ENCODE data around the gene KLHL3. TPM values are rescaled to one million over a fixed set of nuclear protein-coding genes. Genes with fewer than 3 reads are reported as not detected.

The KLHL3 gene
- total RNA-seq, 1 experiment from 2014 or later: 13.6 TPM

DNA sequence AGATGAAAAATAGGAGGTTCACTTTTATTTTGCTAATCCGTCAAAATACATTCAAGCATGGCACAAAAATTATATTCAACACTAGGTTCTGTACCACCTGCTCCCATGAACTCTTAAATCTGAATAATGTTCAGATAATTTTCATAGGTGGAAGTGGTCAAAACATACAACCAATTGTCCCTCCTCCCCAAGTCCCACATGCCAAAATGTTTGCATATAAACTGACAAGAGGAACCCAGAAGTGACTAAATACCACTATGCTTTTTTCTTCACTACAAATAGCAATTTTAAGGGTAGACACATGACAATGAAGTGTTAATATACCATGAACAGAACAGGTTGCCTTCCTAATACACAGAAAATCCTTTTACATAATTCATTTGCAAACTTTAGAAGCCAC, 14.5 kb upstream of the KLHL3 start:
- H3K9me3 ChIP-seq (ENCODE audit: insufficient read depth, low read depth): no peaks in the 10 kb centered on the region
- POLR2A ChIA-PET (ENCODE audit: unreplicated experiment): no interaction called here
- peaks cover 42% of the 10 kb centered on the region for H4K20me1 ChIP-seq (ENCODE audit: insufficient read depth)
- peak overlapping the region; percentile 61; the same call in 1 of the 2 replicates for H3K4me3 ChIP-seq
- H3K9me2 ChIP-seq (ENCODE audit: insufficient read depth): no peaks in the 10 kb centered on the region
- no peak overlapping the region for H2AFZ ChIP-seq
- peaks cover 21% of the 10 kb centered on the region for H3K36me3 ChIP-seq (ENCODE audit: low read depth)
- no TSS peak for BruUV-seq (replicated peaks)
- peaks cover 59% of the 10 kb centered on the region for H3K79me2 ChIP-seq (ENCODE audit: low read depth)
- H3F3A ChIP-seq (ENCODE audit: insufficient read depth, low read depth): peaks cover 43% of the 10 kb centered on the region
- H3K4me1 ChIP-seq (replicated peaks; ENCODE audit: insufficient read depth): peaks cover 23% of the 10 kb centered on the region
- TF ChIP-seq EZH2 (IDR thresholded peaks at IDR 0.05; ENCODE audit: low read depth): no peak
- TF ChIP-seq, protein P1, sequence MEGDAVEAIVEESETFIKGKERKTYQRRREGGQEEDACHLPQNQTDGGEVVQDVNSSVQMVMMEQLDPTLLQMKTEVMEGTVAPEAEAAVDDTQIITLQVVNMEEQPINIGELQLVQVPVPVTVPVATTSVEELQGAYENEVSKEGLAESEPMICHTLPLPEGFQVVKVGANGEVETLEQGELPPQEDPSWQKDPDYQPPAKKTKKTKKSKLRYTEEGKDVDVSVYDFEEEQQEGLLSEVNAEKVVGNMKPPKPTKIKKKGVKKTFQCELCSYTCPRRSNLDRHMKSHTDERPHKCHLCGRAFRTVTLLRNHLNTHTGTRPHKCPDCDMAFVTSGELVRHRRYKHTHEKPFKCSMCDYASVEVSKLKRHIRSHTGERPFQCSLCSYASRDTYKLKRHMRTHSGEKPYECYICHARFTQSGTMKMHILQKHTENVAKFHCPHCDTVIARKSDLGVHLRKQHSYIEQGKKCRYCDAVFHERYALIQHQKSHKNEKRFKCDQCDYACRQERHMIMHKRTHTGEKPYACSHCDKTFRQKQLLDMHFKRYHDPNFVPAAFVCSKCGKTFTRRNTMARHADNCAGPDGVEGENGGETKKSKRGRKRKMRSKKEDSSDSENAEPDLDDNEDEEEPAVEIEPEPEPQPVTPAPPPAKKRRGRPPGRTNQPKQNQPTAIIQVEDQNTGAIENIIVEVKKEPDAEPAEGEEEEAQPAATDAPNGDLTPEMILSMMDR (conservative IDR thresholded peaks at IDR 0.05): no peak
- CTCF ChIA-PET: interaction anchor here (0.7 kb wide), 1 partner anchor 14 kb away, joined by 7 read pairs; the partner anchor contains the start of gene KLHL3
- no peaks in the 10 kb centered on the region for H3K27me3 ChIP-seq (ENCODE audit: insufficient read depth, low read depth)
- peak overlapping the region; percentile 87 for H3K4me2 ChIP-seq
- no peak for DNase-seq
- no peak overlapping the region for H3K27ac ChIP-seq
- intact Hi-C loops (cut with micrococcal nuclease; ENCODE audit: unreplicated experiment): loop anchor here (10.0 kb wide), 1 partner anchor 314 kb away; no protein-coding TSS in a partner anchor

DNA sequence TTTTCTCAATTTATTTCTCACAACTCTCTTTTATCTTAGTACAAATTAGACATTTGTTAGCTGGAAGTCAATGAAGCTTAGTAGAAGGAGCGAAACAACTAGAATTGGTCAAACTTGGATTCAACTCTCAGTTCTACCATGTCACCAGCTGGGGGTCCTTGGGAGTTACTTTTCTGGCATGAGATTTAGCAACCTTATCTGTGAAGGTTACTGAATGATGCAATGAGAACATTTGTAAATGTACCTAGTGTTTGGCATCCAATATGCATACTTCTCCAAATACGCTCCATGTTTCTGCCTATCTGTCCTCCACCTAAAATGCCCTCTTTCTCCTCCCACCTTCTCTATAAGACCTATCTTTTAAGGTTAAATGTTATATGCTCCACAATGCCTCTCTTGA, 12.0 kb upstream of the KLHL3 start:
- intact Hi-C loops (cut with micrococcal nuclease; ENCODE audit: unreplicated experiment): no loop called here
- POLR2A ChIA-PET (ENCODE audit: unreplicated experiment): interaction anchor here (0.7 kb wide), 1 partner anchor 13 kb away, joined by 14 read pairs; no protein-coding TSS in a partner anchor
- H3K9me3 ChIP-seq (ENCODE audit: insufficient read depth, low read depth): no peaks in the 10 kb centered on the region
- no peak overlapping the region for H3K4me2 ChIP-seq
- H3F3A ChIP-seq (ENCODE audit: insufficient read depth, low read depth): peaks cover 43% of the 10 kb centered on the region
- TF ChIP-seq, protein P1 (conservative IDR thresholded peaks at IDR 0.05): no peak
- TF ChIP-seq EZH2 (IDR thresholded peaks at IDR 0.05; ENCODE audit: low read depth): no peak
- CTCF ChIA-PET: no interaction called here
- no peak overlapping the region for H3K4me3 ChIP-seq
- H2AFZ ChIP-seq: no peak overlapping the region
- no peaks in the 10 kb centered on the region for H3K9me2 ChIP-seq (ENCODE audit: insufficient read depth)
- H3K27ac ChIP-seq: no peak overlapping the region
- peaks cover 21% of the 10 kb centered on the region for H3K36me3 ChIP-seq (ENCODE audit: low read depth)
- peaks cover 46% of the 10 kb centered on the region for H3K79me2 ChIP-seq (ENCODE audit: low read depth)
- H4K20me1 ChIP-seq (ENCODE audit: insufficient read depth): peaks cover 41% of the 10 kb centered on the region
- BruUV-seq (replicated peaks): no TSS peak
- peaks cover 18% of the 10 kb centered on the region for H3K4me1 ChIP-seq (replicated peaks; ENCODE audit: insufficient read depth)
- no peaks in the 10 kb centered on the region for H3K27me3 ChIP-seq (ENCODE audit: insufficient read depth, low read depth)
- no peak for DNase-seq

DNA sequence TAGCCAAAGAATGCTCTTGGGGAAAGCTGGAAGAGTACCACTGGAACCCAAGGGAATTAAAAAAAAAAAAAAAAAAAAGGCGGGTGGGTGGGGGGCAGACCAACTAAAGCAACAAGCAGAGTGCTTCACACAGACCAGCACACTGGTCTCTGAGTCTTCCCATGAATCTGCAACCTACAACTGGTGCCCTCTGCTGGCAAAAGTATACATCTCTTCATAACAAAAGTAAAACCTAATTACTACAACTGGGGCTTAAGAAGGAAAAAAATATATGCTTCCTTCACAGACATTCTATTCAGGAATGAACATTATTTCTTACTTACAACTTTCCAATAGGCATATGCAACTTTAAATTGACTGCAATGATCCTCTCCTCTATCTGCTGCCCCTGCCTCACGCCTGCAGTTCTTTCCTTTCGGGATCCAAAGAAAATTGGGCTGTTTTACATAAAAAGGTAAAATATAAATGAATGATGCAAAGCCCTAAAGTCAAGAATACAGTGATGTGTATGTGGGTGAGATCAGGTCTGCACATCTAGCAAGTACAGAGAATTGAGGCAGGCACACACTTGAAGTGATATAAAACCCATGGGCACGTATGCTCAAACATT, 7.2 kb upstream of the KLHL3 start:
- no peak overlapping the region for H2AFZ ChIP-seq
- H3K4me3 ChIP-seq: no peak overlapping the region
- POLR2A ChIA-PET (ENCODE audit: unreplicated experiment): interaction anchor here (0.5 kb wide), 1 partner anchor 14 kb away, joined by 4 read pairs; no protein-coding TSS in a partner anchor

More for the DNA sequence above, 7.2 kb upstream of the KLHL3 start:
- Histone ChIP-seq H3K79me2 (ENCODE audit: low read depth) (no peaks in the 10 kb centered on the region), H3K4me2 (no peak overlapping the region), H4K20me1 (ENCODE audit: insufficient read depth) (no peaks in the 10 kb centered on the region), H3K9me2 (ENCODE audit: insufficient read depth) (no peaks in the 10 kb centered on the region), H3K9me3 (ENCODE audit: insufficient read depth, low read depth) (peaks cover 11% of the 10 kb centered on the region; the same call in 1 of the 2 replicates), H3K36me3 (ENCODE audit: low read depth) (no peaks in the 10 kb centered on the region), H3K4me1 (replicated peaks; ENCODE audit: insufficient read depth) (peaks cover 4% of the 10 kb centered on the region; the same call in 1 of the 2 replicates), H3K27ac (no peak overlapping the region), H3F3A (ENCODE audit: insufficient read depth, low read depth) (peaks cover 30% of the 10 kb centered on the region), H3K27me3 (ENCODE audit: insufficient read depth, low read depth) (no peaks in the 10 kb centered on the region)
- intact Hi-C loops (cut with micrococcal nuclease; ENCODE audit: unreplicated experiment): loop anchor here (1.0 kb wide), 1 partner anchor 83 kb away; no protein-coding TSS in a partner anchor
- CTCF ChIA-PET: interaction anchor here (0.6 to 2.9 kb wide), 8 partner anchors 13 to 1019 kb away, joined by 3 to 28 read pairs (median 6); no protein-coding TSS in a partner anchor
- BruUV-seq (replicated peaks): no TSS peak
- TF ChIP-seq, protein P1 (conservative IDR thresholded peaks at IDR 0.05): peak; percentile 75
- no peak for TF ChIP-seq EZH2 (IDR thresholded peaks at IDR 0.05; ENCODE audit: low read depth)
- DNase-seq: peak; percentile 31 to 52

Data from PC-9 (cell line).